Omental fat pad (tissue), 4 donors: Measurements from ENCODE around the gene DNM3. TPM values are rescaled to one million over a fixed set of nuclear protein-coding genes. Genes with fewer than 3 reads are reported as not detected.
"Not testable (repeated sequence)": the region's sequence is repeated elsewhere in the genome, so short reads cannot be mapped to it uniquely, and the experiment has no call there.

Source experiments
- ATAC-seq: fragments of 150-250 bp; one replicate; pipeline ENCODE4 v1.9.1; 2016; ENCODE audit warnings: mild to moderate bottlenecking, moderate library complexity; ENCODE audit not compliant: low FRiP score
- DNase-seq: peaks from one replicate; pipeline ENCODE4 v3.0.0-alpha.2; 2019; ENCODE audit warnings: low spot score
- CTCF ChIP-seq, 3 donors: fragments of 450-650 bp; IDR thresholded peaks; one replicate each; pipeline ENCODE4 v1.5.1; 2016 to 2017; ENCODE audit warnings: antibody characterized with exemption in 3 of 3, mild to moderate bottlenecking in 3 of 3, moderate library complexity in 2 of 3
- total RNA-seq, 4 donors: library from RNA; depleted of rRNA; stranded (reverse); fragments of >200 nt; gene quantifications; one replicate each; pipeline ENCODE4 v1.1.0, GENCODE V29; 2016

The DNM3 gene
- total RNA-seq, 4 donors from 2014 or later: 2.9 to 15.8 (median 5.5) TPM

- no peak for TF ChIP-seq CTCF (IDR thresholded peaks at IDR 0.05)
- DNase-seq: no peak
- no peak for ATAC-seq
Measured at GRCh38 chr1:171798765-171799164, 42.5 kb upstream of the DNM3 start.

GRCh38 chr1:171799166-171799565, 42.1 kb upstream of the DNM3 start:
- no peak for ATAC-seq
- TF ChIP-seq CTCF (IDR thresholded peaks at IDR 0.05): no peak
- no peak for DNase-seq

GRCh38 chr1:171799698-171800097, 41.6 kb upstream of the DNM3 start:
- ATAC-seq, DNase-seq: not testable (repeated sequence)

GRCh38 chr1:171800342-171800741, 41.0 kb upstream of the DNM3 start:
- DNase-seq (no peak), ATAC-seq (no peak)
- TF ChIP-seq CTCF (IDR thresholded peaks at IDR 0.05): no peak

GRCh38 chr1:171800851-171801250, 40.4 kb upstream of the DNM3 start:
- no peak for TF ChIP-seq CTCF (IDR thresholded peaks at IDR 0.05)
- ATAC-seq: no peak
- DNase-seq: no peak

GRCh38 chr1:171801487-171801891, 39.8 kb upstream of the DNM3 start:
- DNase-seq (no peak), ATAC-seq (no peak)

GRCh38 chr1:171802207-171802606, 39.1 kb upstream of the DNM3 start:
- DNase-seq: no peak
- ATAC-seq: no peak
- TF ChIP-seq CTCF (IDR thresholded peaks at IDR 0.05): no peak

More at GRCh38 chr1:171801487-171801891, 39.8 kb upstream of the DNM3 start:
- peak in 1 of 3 donors; percentile 62 for TF ChIP-seq CTCF (IDR thresholded peaks at IDR 0.05)

GRCh38 chr1:171803045-171803444, 38.3 kb upstream of the DNM3 start:
- TF ChIP-seq CTCF (IDR thresholded peaks at IDR 0.05): no peak
- ATAC-seq (no peak), DNase-seq (no peak)
